IMR-90 (cell line): ENCODE measurements around the gene FADS2. TPM values are rescaled to one million over a fixed set of nuclear protein-coding genes. Genes with fewer than 3 reads are reported as not detected.

Experiments used
- ATAC-seq: fragments of 200-7000 bp; cut with Tn5 transposase; 2 replicates; pipeline ENCODE4 v1.9.1; 2020; ENCODE audit warnings: low read depth, mild to moderate bottlenecking, moderate library complexity
- BruUV-seq: library from RNA; stranded (reverse); fragments of 400-500 nt; replicated peaks from 2 replicates; lab custom pipeline; 2021; lab: Mats Ljungman, UMichigan
- CTCF ChIA-PET: fragments of 300-600 bp; formaldehyde crosslinking; extraction: SDS; loops from one replicate; lab custom pipeline; 2021; ENCODE audit warnings: antibody characterized with exemption; lab: Yijun Ruan, JAX
- POLR2A ChIA-PET: fragments of 300-600 bp; sonication (Branson Sonifier 250); formaldehyde crosslinking; loops from one replicate; lab custom pipeline; 2022; ENCODE audit warnings: antibody characterized with exemption; ENCODE audit not compliant: unreplicated experiment; lab: Charles Lee
- DNase-seq: peaks from one replicate; pipeline ENCODE4 v3.0.0; 2013
- H2AFZ ChIP-seq: replicated peaks from 2 replicates; pipeline ENCODE3; 2013; ENCODE audit warnings: low read length, mild to moderate bottlenecking; ENCODE audit not compliant: poor library complexity
- H2AK5ac ChIP-seq: 2 replicates; pipeline ENCODE4 v1.6.1; 2013; ENCODE audit warnings: low read depth, low read length, inconsistent platforms
- H2AK9ac ChIP-seq: replicated peaks from 2 replicates; pipeline ENCODE3; 2013; ENCODE audit warnings: mild to moderate bottlenecking, low read depth, low read length, moderate library complexity; ENCODE audit not compliant: poor library complexity
- H2BK120ac ChIP-seq: 2 replicates; pipeline ENCODE4 v1.6.1; 2013; ENCODE audit warnings: low read depth, low read length, inconsistent platforms
- H2BK15ac ChIP-seq: 3 replicates; pipeline ENCODE4 v1.6.1; 2013; ENCODE audit warnings: low read depth, low read length, inconsistent platforms
- H2BK20ac ChIP-seq: 2 replicates; pipeline ENCODE4 v1.6.1; 2013; ENCODE audit warnings: low read depth, mild to moderate bottlenecking, inconsistent platforms, low read length, moderate library complexity
- H2BK5ac ChIP-seq: 2 replicates; pipeline ENCODE4 v1.6.1; 2013; ENCODE audit warnings: mild to moderate bottlenecking, low read depth, low read length, inconsistent platforms; ENCODE audit not compliant: poor library complexity, severe bottlenecking
- H3K14ac ChIP-seq: replicated peaks from 2 replicates; pipeline ENCODE4 v1.6.1; 2013; ENCODE audit warnings: low read depth, low read length, inconsistent platforms
- H3K18ac ChIP-seq: 2 replicates; pipeline ENCODE4 v1.6.1; 2013; ENCODE audit warnings: low read depth, low read length, control low read depth
- H3K23ac ChIP-seq: 2 replicates; pipeline ENCODE4 v1.6.1; 2013; ENCODE audit warnings: low read depth, low read length, inconsistent platforms
- H3K27ac ChIP-seq: 2 replicates; pipeline ENCODE4 v1.5.1; 2013; ENCODE audit warnings: mild to moderate bottlenecking, control low read depth, low read length; ENCODE audit not compliant: insufficient read depth
- H3K27me3 ChIP-seq: 2 replicates; pipeline ENCODE4 v1.6.1; 2013; ENCODE audit warnings: low read length; ENCODE audit not compliant: control insufficient read depth, insufficient read depth
- H3K36me3 ChIP-seq: 2 replicates; pipeline ENCODE4 v1.6.1; 2013; ENCODE audit warnings: low read length, mixed read lengths; ENCODE audit not compliant: control insufficient read depth, insufficient read depth
- H3K4ac ChIP-seq: 2 replicates; pipeline ENCODE4 v1.6.1; 2013; ENCODE audit warnings: low read depth, low read length, inconsistent platforms
- H3K4me1 ChIP-seq: 2 replicates; pipeline ENCODE4 v1.6.1; 2013; ENCODE audit warnings: low read length, mixed read lengths; ENCODE audit not compliant: control insufficient read depth, insufficient read depth
- H3K4me2 ChIP-seq: 2 replicates; pipeline ENCODE4 v1.6.1; 2013; ENCODE audit warnings: low read depth, mild to moderate bottlenecking, control low read depth, low read length, moderate library complexity
- H3K4me3 ChIP-seq: 2 replicates; pipeline ENCODE4 v1.5.1; 2013; ENCODE audit warnings: low read depth, mild to moderate bottlenecking, control low read depth, low read length, moderate library complexity; ENCODE audit not compliant: insufficient read depth
- H3K56ac ChIP-seq: 2 replicates; pipeline ENCODE4 v1.6.1; 2013; ENCODE audit warnings: low read length, inconsistent platforms; ENCODE audit not compliant: insufficient read depth; ENCODE audit errors: extremely low read depth
- H3K79me1 ChIP-seq, 2 experiments: 2 replicates each; pipeline ENCODE4 v1.6.1; 2013; ENCODE audit warnings: low read length in 2 of 2, inconsistent platforms in 1 of 2, low read depth in 1 of 2
- H3K9ac ChIP-seq: 2 replicates; pipeline ENCODE4 v1.6.1; 2013; ENCODE audit warnings: low read depth, low read length, control low read depth
- H3K9me1 ChIP-seq: 2 replicates; pipeline ENCODE4 v1.6.1; 2013; ENCODE audit warnings: low read length, inconsistent platforms; ENCODE audit not compliant: insufficient read depth
- H3K9me3 ChIP-seq: 2 replicates; pipeline ENCODE4 v1.6.1; 2013; ENCODE audit warnings: low read length; ENCODE audit not compliant: control insufficient read depth, insufficient read depth
- H4K20me1 ChIP-seq: 2 replicates; pipeline ENCODE4 v1.6.1; 2013; ENCODE audit warnings: low read length, inconsistent platforms; ENCODE audit not compliant: insufficient read depth
- H4K5ac ChIP-seq: 2 replicates; pipeline ENCODE4 v1.6.1; 2013; ENCODE audit warnings: mild to moderate bottlenecking, low read depth, low read length, control low read depth
- H4K8ac ChIP-seq, 2 experiments: 2 replicates each; pipeline ENCODE4 v1.6.1; 2013; ENCODE audit warnings: low read depth in 2 of 2, low read length in 2 of 2, control low read depth in 1 of 2, inconsistent platforms in 1 of 2
- H4K91ac ChIP-seq: 2 replicates; pipeline ENCODE4 v1.6.1; 2013; ENCODE audit warnings: low read depth, low read length, inconsistent platforms; ENCODE audit not compliant: insufficient read depth
- CEBPB ChIP-seq: IDR thresholded peaks from 2 replicates; pipeline ENCODE4 v1.6.1; 2012; ENCODE audit warnings: low read depth, low read length, improper control_type of control experiment
- CHD1 ChIP-seq: IDR thresholded peaks from 2 replicates; pipeline ENCODE4 v1.6.1; 2012; ENCODE audit warnings: low read depth, low read length, improper control_type of control experiment
- ELK1 ChIP-seq: fragments of 150-350 bp; IDR thresholded peaks from 2 replicates; pipeline ENCODE4 v1.6.1; 2016; ENCODE audit warnings: low read depth, mild to moderate bottlenecking, low read length, moderate library complexity, borderline replicate concordance
- MAFK ChIP-seq: IDR thresholded peaks from 2 replicates; pipeline ENCODE4 v1.6.1; 2012; ENCODE audit warnings: low read depth, low read length, improper control_type of control experiment
- MAZ ChIP-seq: IDR thresholded peaks from 2 replicates; pipeline ENCODE4 v1.6.1; 2012; ENCODE audit warnings: low read depth, mild to moderate bottlenecking, low read length, improper control_type of control experiment, moderate library complexity, borderline replicate concordance
- MXI1 ChIP-seq: IDR thresholded peaks from 2 replicates; pipeline ENCODE4 v1.6.1; 2012; ENCODE audit warnings: low read depth, mild to moderate bottlenecking, low read length, moderate library complexity, borderline replicate concordance
- NFE2L2 ChIP-seq: fragments of 150-350 bp; IDR thresholded peaks from 2 replicates; pipeline ENCODE4 v1.6.1; 2016; ENCODE audit warnings: low read depth, mild to moderate bottlenecking, low read length
- POLR2A ChIP-seq: IDR thresholded peaks from 2 replicates; pipeline ENCODE4 v1.6.1; 2012; ENCODE audit warnings: mild to moderate bottlenecking, low read depth, low read length
- RAD21 ChIP-seq: IDR thresholded peaks from 2 replicates; pipeline ENCODE4 v1.6.1; 2012; ENCODE audit warnings: low read length, improper control_type of control experiment
- RCOR1 ChIP-seq: IDR thresholded peaks from 2 replicates; pipeline ENCODE4 v1.6.1; 2012; ENCODE audit warnings: mild to moderate bottlenecking, low read length, improper control_type of control experiment; ENCODE audit not compliant: insufficient replicate concordance
- RFX5 ChIP-seq: IDR thresholded peaks from 2 replicates; pipeline ENCODE4 v1.8.0; 2012; ENCODE audit warnings: low read depth, mild to moderate bottlenecking, low read length, moderate library complexity
- WGBS, 2 experiments: methylation state at CpG; one replicate each; pipeline versions ENCODE4 v1.1.5 to v1.1.7; 2013; ENCODE audit warnings: missing lambda C conversion rate in 2 of 2; ENCODE audit not compliant: insufficient read length in 1 of 2; ENCODE audit errors: extremely low coverage in 2 of 2; 5-methylcytosine and 5-hydroxymethylcytosine counted together
- dilution Hi-C: fragments of 300-500 bp; cut with HindIII; formaldehyde crosslinking; loops from one replicate; pipeline ENCODE4 v1.14.3; 2018; ENCODE audit warnings: low sequenced_read_pairs; ENCODE audit not compliant: unreplicated experiment
- in situ Hi-C: fragments of 300-500 bp; cut with MboI; formaldehyde crosslinking; loops from 3 replicates; pipeline ENCODE4 v1.14.3; 2019; ENCODE audit warnings: low sequenced_read_pairs, inconsistent platforms, mixed read lengths
- intact Hi-C: fragments of 100-400 bp; cut with micrococcal nuclease; formaldehyde crosslinking; loops from 2 replicates; pipeline ENCODE4 v1.10.0; 2022
- polyA plus RNA-seq, 3 experiments: library from polyadenylated mRNA; depleted of rRNA; stranded (reverse); fragments of >200 nt; gene quantifications; 2 replicates each; pipeline ENCODE4 v1.2.3, GENCODE V29; 2012; ENCODE audit warnings: low replicate concordance in 1 of 3
- total RNA-seq: library from RNA; depleted of rRNA; stranded (reverse); fragments of >200 nt; gene quantifications from 2 replicates; pipeline ENCODE4 v1.2.3, GENCODE V29; 2012
- TF ChIP-seq, protein P1 (sequence below): conservative IDR thresholded peaks from 2 replicates; pipeline ENCODE4 v1.5.1; 2012; ENCODE audit warnings: mild to moderate bottlenecking, low read depth, low read length, improper control_type of control experiment

The FADS2 gene
- total and polyA plus RNA-seq, 2 of the 4 experiments (the other 2 are of a cell fraction) = 33.3 to 88.4 TPM

DNA sequence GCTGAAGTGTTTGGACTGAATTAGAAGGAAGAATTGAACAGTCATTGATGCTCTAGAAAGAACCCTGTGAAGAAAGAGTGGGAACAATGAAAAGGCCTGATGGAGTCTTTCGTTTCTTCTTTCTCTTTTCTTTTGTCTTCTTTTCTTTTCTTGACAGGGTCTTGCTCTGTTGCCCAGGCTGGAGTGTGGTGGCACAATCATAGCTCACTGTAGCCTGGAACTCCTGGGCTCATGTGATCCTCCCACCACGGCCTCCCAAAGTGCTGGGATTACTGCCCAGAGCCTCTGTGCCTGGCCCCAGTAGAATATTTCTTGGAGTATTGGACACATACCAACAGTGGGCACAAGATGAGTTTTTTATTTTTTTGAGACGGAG lies 34.3 kb upstream of the FADS2 start:
- TF ChIP-seq MXI1 = no peak
- no peak for TF ChIP-seq ELK1
- no peak for TF ChIP-seq RAD21
- TF ChIP-seq NFE2L2 = no peak
- no peak for TF ChIP-seq MAFK
- TF ChIP-seq, protein P1, sequence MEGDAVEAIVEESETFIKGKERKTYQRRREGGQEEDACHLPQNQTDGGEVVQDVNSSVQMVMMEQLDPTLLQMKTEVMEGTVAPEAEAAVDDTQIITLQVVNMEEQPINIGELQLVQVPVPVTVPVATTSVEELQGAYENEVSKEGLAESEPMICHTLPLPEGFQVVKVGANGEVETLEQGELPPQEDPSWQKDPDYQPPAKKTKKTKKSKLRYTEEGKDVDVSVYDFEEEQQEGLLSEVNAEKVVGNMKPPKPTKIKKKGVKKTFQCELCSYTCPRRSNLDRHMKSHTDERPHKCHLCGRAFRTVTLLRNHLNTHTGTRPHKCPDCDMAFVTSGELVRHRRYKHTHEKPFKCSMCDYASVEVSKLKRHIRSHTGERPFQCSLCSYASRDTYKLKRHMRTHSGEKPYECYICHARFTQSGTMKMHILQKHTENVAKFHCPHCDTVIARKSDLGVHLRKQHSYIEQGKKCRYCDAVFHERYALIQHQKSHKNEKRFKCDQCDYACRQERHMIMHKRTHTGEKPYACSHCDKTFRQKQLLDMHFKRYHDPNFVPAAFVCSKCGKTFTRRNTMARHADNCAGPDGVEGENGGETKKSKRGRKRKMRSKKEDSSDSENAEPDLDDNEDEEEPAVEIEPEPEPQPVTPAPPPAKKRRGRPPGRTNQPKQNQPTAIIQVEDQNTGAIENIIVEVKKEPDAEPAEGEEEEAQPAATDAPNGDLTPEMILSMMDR = no peak
- no peak for TF ChIP-seq RCOR1
- no peak for TF ChIP-seq CEBPB
- no peak for TF ChIP-seq CHD1
- TF ChIP-seq MAZ = no peak
- TF ChIP-seq RFX5 = no peak
- no peak for TF ChIP-seq POLR2A
- Histone ChIP-seq H2BK120ac (no peak overlapping the region), H3K56ac (0 out of 2 replicates have a peak overlapping the region, but pooled peaks have one; percentile 75), H3K27me3 (no peaks in the 10 kb centered on the region), H2BK20ac (no peak overlapping the region), H3K9me3 (no peaks in the 10 kb centered on the region), H3K14ac (peak overlapping the region; percentile 46; the same call in 1 of the 2 replicates), H3K4me1 (peaks cover 3% of the 10 kb centered on the region), H3K9ac (peak overlapping the region; percentile 99; the same call in 1 of the 2 replicates), H3K27ac (no peak overlapping the region; the same call in 1 of the 2 replicates), H3K23ac (peak overlapping the region; percentile 55; the same call in 1 of the 2 replicates), H4K5ac (no peak overlapping the region), H3K36me3 (peaks cover 24% of the 10 kb centered on the region), H2AK9ac (peak overlapping the region; percentile 99), H2AK5ac (0 out of 2 replicates have a peak overlapping the region, but pooled peaks have one; percentile 44), H3K4me3 (no peak overlapping the region; the same call in 1 of the 2 replicates), H3K4me2 (peak overlapping the region; percentile 98), H2BK5ac (no peak overlapping the region), H4K91ac (no peak overlapping the region), H2BK15ac (no peak overlapping the region), H3K4ac (no peak overlapping the region), H4K8ac (peak overlapping the region in 1 of 2 experiments; percentile 70; a peak in 1 of 4 replicates), H2AFZ (no peak overlapping the region), H3K9me1 (no peaks in the 10 kb centered on the region), H4K20me1 (peaks cover 3% of the 10 kb centered on the region), H3K18ac (no peak overlapping the region), H3K79me1 (peaks cover 32 to 66% of the 10 kb centered on the region in 2 experiments)
- in situ Hi-C loops (loop anchor here (10.0 kb wide), 1 partner anchor 311 kb away; no protein-coding TSS in a partner anchor), intact Hi-C loops (no loop called here), dilution Hi-C loops (no loop called here)
- no CpG with 5 or more reads among the region's 3 CpGs for WGBS, 2 experiments
- DNase-seq (no peak), ATAC-seq (no peak)
- ChIA-PET POLR2A (no interaction called here), CTCF (no interaction called here)
- BruUV-seq = no TSS peak
